Gastroesophageal sphincter (tissue), 3 donors: ENCODE results near the gene MYRIP.

ENCODE experiments used
- CTCF ChIP-seq, 4 experiments: fragments of 200-600 bp in 2 of 4; fragments of 450-650 bp in 2 of 4; sonication (generic) in 1 of 4; IDR thresholded peaks; one replicate each; pipeline ENCODE4 v1.5.1; 2017 to 2019; ENCODE audit warnings: antibody characterized with exemption in 4 of 4, mild to moderate bottlenecking in 2 of 4, moderate library complexity in 2 of 4
- EP300 ChIP-seq: sonication (generic); formaldehyde crosslinking; IDR thresholded peaks from one replicate; pipeline ENCODE4 v1.6.1; 2017; ENCODE audit warnings: antibody characterized with exemption, mild to moderate bottlenecking
- POLR2A ChIP-seq, 2 donors: fragments of 450-650 bp; IDR thresholded peaks; one replicate each; pipeline ENCODE4 v1.6.1; 2017; ENCODE audit warnings: antibody characterized with exemption in 2 of 2, mild to moderate bottlenecking in 2 of 2, moderate library complexity in 1 of 2
- POLR2AphosphoS5 ChIP-seq: sonication (generic); formaldehyde crosslinking; IDR thresholded peaks from one replicate; pipeline ENCODE4 v1.6.1; 2017; ENCODE audit warnings: antibody characterized with exemption

GRCh38 chr3:40170395-40170794 is 361.0 kb downstream of the MYRIP start:
- no peak for TF ChIP-seq POLR2A (IDR thresholded peaks at IDR 0.05)
- no peak for TF ChIP-seq CTCF (IDR thresholded peaks at IDR 0.05)
- no peak for TF ChIP-seq POLR2AphosphoS5
- no peak for TF ChIP-seq EP300
